ENCODE data around the gene ITGAV. TPM values are rescaled to one million over a fixed set of nuclear protein-coding genes. Genes with fewer than 3 reads are reported as not detected.

ITGAV gene
- total and polyA plus RNA-seq, 8 donors = 53.6 to 175 (median 57.6) TPM

DNA sequence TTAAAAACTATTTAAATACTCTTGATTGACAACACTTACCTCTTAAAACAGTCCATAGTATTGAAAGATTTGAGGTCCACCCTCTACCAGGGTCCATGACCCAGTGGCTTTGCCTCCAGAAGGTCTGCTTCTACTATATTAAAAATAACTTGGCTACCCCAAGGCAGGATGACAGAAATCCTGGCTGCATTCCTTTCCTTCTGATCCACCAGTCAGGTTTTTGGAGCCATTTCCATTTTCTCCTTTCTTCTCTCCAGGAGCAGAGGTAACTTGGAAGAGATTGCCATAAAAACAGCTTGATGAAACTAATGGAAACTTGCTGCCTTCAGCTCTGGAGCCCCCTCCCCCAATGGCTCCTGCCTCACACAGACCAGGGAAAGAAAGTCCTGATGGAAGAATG lies 101.4 kb downstream of the ITGAV start:
- TF ChIP-seq, protein P1, sequence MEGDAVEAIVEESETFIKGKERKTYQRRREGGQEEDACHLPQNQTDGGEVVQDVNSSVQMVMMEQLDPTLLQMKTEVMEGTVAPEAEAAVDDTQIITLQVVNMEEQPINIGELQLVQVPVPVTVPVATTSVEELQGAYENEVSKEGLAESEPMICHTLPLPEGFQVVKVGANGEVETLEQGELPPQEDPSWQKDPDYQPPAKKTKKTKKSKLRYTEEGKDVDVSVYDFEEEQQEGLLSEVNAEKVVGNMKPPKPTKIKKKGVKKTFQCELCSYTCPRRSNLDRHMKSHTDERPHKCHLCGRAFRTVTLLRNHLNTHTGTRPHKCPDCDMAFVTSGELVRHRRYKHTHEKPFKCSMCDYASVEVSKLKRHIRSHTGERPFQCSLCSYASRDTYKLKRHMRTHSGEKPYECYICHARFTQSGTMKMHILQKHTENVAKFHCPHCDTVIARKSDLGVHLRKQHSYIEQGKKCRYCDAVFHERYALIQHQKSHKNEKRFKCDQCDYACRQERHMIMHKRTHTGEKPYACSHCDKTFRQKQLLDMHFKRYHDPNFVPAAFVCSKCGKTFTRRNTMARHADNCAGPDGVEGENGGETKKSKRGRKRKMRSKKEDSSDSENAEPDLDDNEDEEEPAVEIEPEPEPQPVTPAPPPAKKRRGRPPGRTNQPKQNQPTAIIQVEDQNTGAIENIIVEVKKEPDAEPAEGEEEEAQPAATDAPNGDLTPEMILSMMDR (IDR thresholded peaks at IDR 0.05) = no peak
- H3K4me3 ChIP-seq = no peak overlapping the region
- H3K9me3 ChIP-seq = peaks cover 0 to 20% of the 10 kb centered on the region in 2 donors
- H3K27me3 ChIP-seq = peaks cover 0 to 22% of the 10 kb centered on the region in 2 donors
- ATAC-seq (no peak), DNase-seq (no peak)
- H3K4me1 ChIP-seq = peaks cover 0 to 9% of the 10 kb centered on the region in 2 donors
- H3K36me3 ChIP-seq = no peaks in the 10 kb centered on the region
- intact Hi-C loops (cut with DNase I) = no loop called here
- H3K27ac ChIP-seq = no peak overlapping the region

DNA sequence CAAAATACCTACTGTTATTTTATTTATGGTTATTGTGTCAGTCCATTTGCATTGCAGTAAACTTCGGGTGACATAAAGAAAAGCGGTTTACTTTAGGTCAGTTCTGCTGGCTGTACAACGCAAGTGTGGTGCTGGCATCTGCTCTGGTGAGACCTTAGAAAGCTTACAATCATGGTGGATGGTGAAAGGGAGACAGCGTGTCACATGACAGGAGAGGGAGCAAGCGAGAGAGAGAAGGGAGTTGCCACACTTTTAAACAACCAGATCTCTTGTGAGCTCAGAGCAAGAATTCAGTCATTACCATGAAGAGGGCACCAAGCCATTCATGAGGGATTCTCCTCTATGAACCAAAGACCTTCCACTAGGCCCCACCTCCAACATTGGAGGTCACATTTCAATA lies 102.0 kb downstream of the ITGAV start:
- ATAC-seq = no peak
- Histone ChIP-seq H3K4me3 (no peak overlapping the region), H3K27ac (no peak overlapping the region), H3K9me3 (peaks cover 0 to 16% of the 10 kb centered on the region in 2 donors), H3K4me1 (peaks cover 0 to 9% of the 10 kb centered on the region in 2 donors), H3K36me3 (no peaks in the 10 kb centered on the region), H3K27me3 (peaks cover 0 to 22% of the 10 kb centered on the region in 2 donors)
- intact Hi-C loops (cut with DNase I) = no loop called here
- DNase-seq = no peak
- TF ChIP-seq, protein P1 (IDR thresholded peaks at IDR 0.05) = no peak

DNA sequence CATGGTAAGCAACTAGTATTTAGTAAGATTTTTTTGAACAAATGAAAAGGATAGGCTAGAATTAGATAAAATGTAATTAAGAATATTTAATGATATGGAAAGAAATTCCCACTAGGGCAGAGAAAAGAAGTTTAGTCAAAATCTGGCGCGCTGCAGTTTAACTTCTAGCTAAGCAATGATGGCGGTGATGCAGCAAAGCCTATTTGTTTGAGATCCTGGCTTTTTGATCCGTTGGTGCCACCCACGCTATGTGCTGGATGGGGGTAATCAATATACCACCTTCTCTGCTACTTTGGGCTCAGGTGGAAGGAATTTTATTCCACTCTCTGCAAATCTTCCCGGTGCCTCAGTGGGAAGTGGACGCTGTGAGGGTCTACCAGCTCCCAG lies 103.6 kb downstream of the ITGAV start:
- no peaks in the 10 kb centered on the region for H3K36me3 ChIP-seq
- DNase-seq = no peak
- peak overlapping the region; percentile 57 to 66 for H3K4me3 ChIP-seq
- intact Hi-C loops (cut with DNase I) = no loop called here
- no peak for ATAC-seq
- H3K27me3 ChIP-seq = peaks cover 0 to 22% of the 10 kb centered on the region in 2 donors
- H3K9me3 ChIP-seq = peaks cover 0 to under 1% of the 10 kb centered on the region in 2 donors
- no peak overlapping the region for H3K27ac ChIP-seq
- TF ChIP-seq, protein P1 (IDR thresholded peaks at IDR 0.05) = no peak
- H3K4me1 ChIP-seq = peaks cover 0 to 9% of the 10 kb centered on the region in 2 donors

DNA sequence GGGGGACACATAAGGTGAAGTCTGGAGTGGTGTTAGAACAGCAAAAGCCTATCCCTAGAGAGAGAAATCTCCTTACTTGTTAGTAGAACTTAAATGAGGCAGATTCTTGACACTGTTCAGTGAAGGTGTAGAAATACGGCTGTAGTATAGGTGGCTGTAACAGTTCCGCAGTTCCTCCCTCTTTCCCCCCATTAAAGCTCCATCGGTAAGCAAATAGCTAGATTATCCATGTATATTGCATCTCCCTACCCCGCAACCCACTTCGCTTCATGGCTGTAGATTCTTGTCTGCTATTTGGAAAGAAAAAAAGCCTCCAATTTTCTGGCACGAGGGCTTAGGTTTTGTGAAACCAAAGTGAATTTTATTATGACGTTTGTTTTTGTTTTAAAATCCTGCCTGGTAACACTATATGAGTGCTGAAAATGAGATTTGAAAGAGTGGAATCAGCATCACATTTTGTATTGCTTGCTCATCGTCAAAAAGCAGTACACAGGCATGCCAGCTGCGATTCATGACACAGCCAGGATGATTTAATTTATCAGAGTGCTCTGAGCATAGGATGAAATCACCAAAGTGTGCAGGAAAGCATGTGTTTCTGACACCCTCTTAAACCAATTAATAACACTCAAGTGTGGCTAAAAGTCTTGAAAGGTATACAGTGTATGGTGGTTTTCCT lies 105.4 kb downstream of the ITGAV start:
- DNase-seq = peak in 2 of 4 donors; percentile 22 to 35
- TF ChIP-seq, protein P1 (IDR thresholded peaks at IDR 0.05) = no peak
- ATAC-seq = no peak
- Histone ChIP-seq H3K4me3 (no peak overlapping the region), H3K9me3 (no peaks in the 10 kb centered on the region), H3K4me1 (peaks cover 0 to 9% of the 10 kb centered on the region in 2 donors), H3K36me3 (no peaks in the 10 kb centered on the region), H3K27ac (no peak overlapping the region), H3K27me3 (peaks cover 0 to 22% of the 10 kb centered on the region in 2 donors)
- intact Hi-C loops (cut with DNase I) = no loop called here

DNA sequence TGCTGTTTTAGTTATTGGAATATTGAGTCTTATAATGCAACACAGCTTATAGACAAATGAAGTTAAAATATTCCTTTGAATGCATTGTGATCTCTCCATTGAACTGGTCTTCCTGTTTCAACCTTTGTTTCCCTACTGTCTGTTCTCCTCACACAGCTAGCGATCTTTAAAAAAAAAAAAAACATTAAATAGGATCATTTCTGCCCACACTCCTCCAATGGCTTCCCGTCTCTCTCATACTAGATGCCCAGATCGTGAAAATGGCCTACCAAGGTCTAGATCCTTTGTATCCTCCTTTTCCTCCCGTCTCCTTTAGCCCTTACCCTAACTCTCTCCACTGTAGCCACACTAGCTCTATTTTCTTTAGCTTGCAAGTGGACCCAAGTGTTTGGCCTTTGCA lies 106.4 kb downstream of the ITGAV start:
- Histone ChIP-seq H3K4me3 (no peak overlapping the region), H3K4me1 (peaks cover 0 to 9% of the 10 kb centered on the region in 2 donors), H3K9me3 (no peaks in the 10 kb centered on the region), H3K27me3 (peaks cover 0 to 22% of the 10 kb centered on the region in 2 donors), H3K27ac (no peak overlapping the region), H3K36me3 (no peaks in the 10 kb centered on the region)
- TF ChIP-seq, protein P1 (IDR thresholded peaks at IDR 0.05) = no peak
- intact Hi-C loops (cut with DNase I) = no loop called here
- no peak for DNase-seq
- no peak for ATAC-seq

All from left lung (tissue), 10 donors.